Large intestine (tissue), 3 donors: Measurements from ENCODE around the gene CNIH3. TPM values are rescaled to one million over a fixed set of nuclear protein-coding genes. Genes with fewer than 3 reads are reported as not detected.
A peak's percentile ranks its signal among the peaks of the same experiment; 100 is the strongest.

Source experiments
- DNase-seq, 2 donors: peaks; one replicate each; pipeline versions ENCODE4 v3.0.0 to v3.0.0-alpha.2; 2013
- H3K27ac ChIP-seq: one replicate; pipeline ENCODE4 v1.5.1; 2013; ENCODE audit warnings: low read length
- H3K27me3 ChIP-seq: 2 replicates; pipeline ENCODE4 v1.6.1; 2013; ENCODE audit warnings: low read length; ENCODE audit not compliant: control insufficient read depth, insufficient read depth
- H3K36me3 ChIP-seq: 2 replicates; pipeline ENCODE4 v1.6.1; 2013; ENCODE audit warnings: low read length; ENCODE audit not compliant: control insufficient read depth, insufficient read depth
- H3K4me1 ChIP-seq: one replicate; pipeline ENCODE4 v1.6.1; 2013; ENCODE audit warnings: low read length; ENCODE audit not compliant: control insufficient read depth, insufficient read depth
- H3K4me3 ChIP-seq: one replicate; pipeline ENCODE4 v1.5.1; 2013; ENCODE audit warnings: low read length
- H3K9me3 ChIP-seq: one replicate; pipeline ENCODE4 v1.6.1; 2013; ENCODE audit warnings: mild to moderate bottlenecking, low read depth, low read length, moderate library complexity; ENCODE audit not compliant: control insufficient read depth
- WGBS: methylation state at CpG from one replicate; pipeline ENCODE4 v1.1.5; 2013; ENCODE audit warnings: low lambda C conversion rate; ENCODE audit not compliant: insufficient coverage; 5-methylcytosine and 5-hydroxymethylcytosine counted together
- polyA plus RNA-seq: library from polyadenylated mRNA; unstranded; fragments of 120-200 nt; gene quantifications from one replicate; pipeline ENCODE4 v1.2.1, GENCODE V29; 2013

The CNIH3 gene
- polyA plus RNA-seq, 1 donor: 2.1 TPM

DNA sequence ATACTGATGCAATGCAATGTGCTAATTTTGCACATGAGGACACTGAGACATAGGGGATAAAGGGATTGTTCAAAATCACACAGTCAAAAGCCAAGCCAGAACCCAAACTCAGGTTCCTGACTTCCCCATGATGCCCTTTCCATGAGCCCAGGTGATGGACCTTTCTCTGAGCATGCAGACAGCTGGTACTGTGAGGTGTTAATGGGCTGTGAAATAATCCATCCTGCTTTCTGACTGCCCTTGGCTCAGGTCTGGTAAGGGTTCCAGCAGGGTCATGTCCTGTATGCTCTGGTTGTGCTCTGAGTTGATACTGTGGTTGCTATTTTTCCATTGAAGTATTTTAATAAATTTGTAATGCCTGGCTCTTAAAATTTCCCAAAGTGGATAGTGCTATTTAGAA lies 50.0 kb downstream of the CNIH3 start:
- H3K27ac ChIP-seq: no peak overlapping the region
- H3K27me3 ChIP-seq: no peaks in the 10 kb centered on the region
- peaks cover 5% of the 10 kb centered on the region for H3K4me1 ChIP-seq
- no peaks in the 10 kb centered on the region for H3K9me3 ChIP-seq
- H3K36me3 ChIP-seq: no peaks in the 10 kb centered on the region
- H3K4me3 ChIP-seq: no peak overlapping the region
- DNase-seq: no peak

DNA sequence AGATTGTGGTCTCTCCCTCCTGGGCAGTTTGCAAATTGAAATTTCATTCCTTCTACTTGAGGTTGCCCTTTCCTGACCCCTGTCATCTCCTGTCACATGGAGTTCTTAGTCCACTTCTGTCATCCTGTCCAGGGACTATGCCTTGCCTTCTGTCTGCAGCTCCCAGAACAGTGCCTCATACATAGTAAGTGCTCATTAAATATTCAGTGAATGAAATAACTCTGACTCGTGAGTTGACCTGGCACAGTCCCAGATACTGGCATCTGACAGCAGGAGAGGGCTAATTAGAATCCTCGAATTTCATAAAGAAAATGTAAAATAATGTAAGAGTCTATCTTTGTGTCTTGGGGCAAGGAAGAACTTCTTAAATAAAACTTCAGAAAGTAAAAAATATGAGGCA lies 50.8 kb downstream of the CNIH3 start:
- H3K27me3 ChIP-seq: no peaks in the 10 kb centered on the region
- no peaks in the 10 kb centered on the region for H3K36me3 ChIP-seq
- peaks cover 5% of the 10 kb centered on the region for H3K4me1 ChIP-seq
- no peak overlapping the region for H3K4me3 ChIP-seq
- no peaks in the 10 kb centered on the region for H3K9me3 ChIP-seq
- DNase-seq: no peak
- WGBS: 89% methylated on average over 2 of the region's 2 CpGs
- no peak overlapping the region for H3K27ac ChIP-seq

DNA sequence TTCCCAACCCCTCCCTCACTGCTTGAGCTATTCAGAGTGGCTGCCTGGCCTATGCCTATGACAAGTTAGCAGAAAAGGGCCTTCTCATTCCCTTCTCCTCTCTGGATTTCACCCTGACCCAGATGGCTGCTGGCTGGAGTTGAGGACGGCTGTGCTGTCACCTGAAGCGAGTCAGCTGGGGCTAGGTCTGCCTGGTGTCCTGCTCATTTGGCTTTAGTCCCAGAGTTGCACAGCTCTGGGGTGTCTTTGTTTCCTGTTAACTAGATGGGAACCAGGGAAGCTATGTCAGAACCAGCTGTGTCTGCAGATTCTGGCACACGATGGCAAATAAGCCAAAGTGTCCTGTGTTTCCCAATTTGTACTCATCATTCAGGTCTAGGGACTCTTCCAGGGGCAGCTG lies 52.9 kb downstream of the CNIH3 start:
- WGBS: no CpG with 5 or more reads among the region's 3 CpGs
- Histone ChIP-seq H3K9me3 (no peaks in the 10 kb centered on the region), H3K4me1 (peaks cover 5% of the 10 kb centered on the region), H3K27ac (no peak overlapping the region), H3K4me3 (no peak overlapping the region), H3K36me3 (no peaks in the 10 kb centered on the region), H3K27me3 (no peaks in the 10 kb centered on the region)
- DNase-seq: peak; percentile 19 to 36

DNA sequence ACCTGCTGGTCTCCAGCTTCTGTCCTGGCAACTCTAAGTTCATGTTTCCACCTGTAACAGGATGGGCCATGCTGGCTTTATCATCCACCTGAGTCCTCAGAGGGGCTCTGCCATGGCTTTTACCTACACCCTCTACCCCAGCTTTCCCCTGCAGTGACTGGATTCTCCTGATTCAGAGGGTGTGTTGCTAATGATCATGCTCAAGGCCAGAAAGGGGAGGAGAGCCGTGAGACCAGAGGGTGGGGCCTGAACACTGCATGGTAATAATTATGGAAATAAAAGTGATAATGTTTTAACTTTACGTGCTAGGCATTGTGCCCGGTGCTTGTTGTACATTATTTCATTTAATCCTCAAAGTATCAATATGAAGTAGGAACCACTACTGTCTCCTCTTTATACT lies 53.3 kb downstream of the CNIH3 start:
- Histone ChIP-seq H3K27me3 (no peaks in the 10 kb centered on the region), H3K27ac (no peak overlapping the region), H3K9me3 (no peaks in the 10 kb centered on the region), H3K4me1 (peaks cover 5% of the 10 kb centered on the region), H3K4me3 (no peak overlapping the region), H3K36me3 (no peaks in the 10 kb centered on the region)
- WGBS: 100% methylated on average over 2 of the region's 3 CpGs
- DNase-seq: no peak

DNA sequence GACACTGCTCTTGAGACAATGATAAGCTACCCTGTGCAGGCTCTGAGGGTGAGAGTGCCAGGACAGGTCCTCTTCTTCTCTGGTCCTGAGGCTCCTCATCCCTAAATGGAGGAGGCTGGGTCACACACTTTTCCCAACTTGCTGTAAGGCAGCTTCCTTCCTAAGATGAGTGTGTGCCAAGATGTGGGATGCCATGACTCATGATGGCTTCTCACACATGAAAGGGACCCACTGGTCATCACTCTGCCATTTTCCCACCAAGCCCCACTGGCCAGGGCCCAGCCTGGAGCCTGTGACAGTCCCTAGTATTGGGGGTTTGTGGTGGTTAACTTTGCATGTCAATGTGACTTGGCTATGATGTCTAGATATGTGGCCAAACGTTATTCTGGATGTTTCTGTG lies 54.4 kb downstream of the CNIH3 start:
- H3K9me3 ChIP-seq: no peaks in the 10 kb centered on the region
- H3K4me3 ChIP-seq: no peak overlapping the region
- WGBS: no CpG with 5 or more reads among the region's 1 CpG
- H3K27ac ChIP-seq: no peak overlapping the region
- no peak for DNase-seq
- H3K27me3 ChIP-seq: no peaks in the 10 kb centered on the region
- H3K4me1 ChIP-seq: peaks cover 5% of the 10 kb centered on the region
- H3K36me3 ChIP-seq: no peaks in the 10 kb centered on the region

DNA sequence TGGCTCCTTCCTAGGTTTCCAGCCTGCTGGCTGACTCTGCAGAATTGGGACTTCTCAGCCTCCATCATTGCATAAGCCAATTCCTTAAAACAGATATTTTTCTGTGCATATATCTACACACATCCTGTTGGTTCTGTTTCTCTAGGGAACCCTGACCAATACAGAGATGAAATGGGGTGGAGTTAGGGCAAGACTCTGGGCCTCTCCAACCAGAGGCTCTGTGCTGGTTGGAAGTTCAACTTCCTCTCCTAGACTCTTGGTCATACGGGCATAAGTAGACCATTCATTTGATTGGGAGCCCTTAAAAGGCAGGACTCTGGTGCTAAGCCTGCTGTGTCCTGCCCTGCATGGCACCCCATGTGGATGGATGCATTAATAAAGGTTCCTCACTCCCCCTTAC lies 55.0 kb downstream of the CNIH3 start:
- H3K9me3 ChIP-seq: no peaks in the 10 kb centered on the region
- no peaks in the 10 kb centered on the region for H3K27me3 ChIP-seq
- no peak overlapping the region for H3K27ac ChIP-seq
- H3K4me1 ChIP-seq: no peaks in the 10 kb centered on the region
- no peak overlapping the region for H3K4me3 ChIP-seq
- DNase-seq: peak in 1 of 2 donors; percentile 17
- no peaks in the 10 kb centered on the region for H3K36me3 ChIP-seq
- no CpG with 5 or more reads among the region's 1 CpG for WGBS

DNA sequence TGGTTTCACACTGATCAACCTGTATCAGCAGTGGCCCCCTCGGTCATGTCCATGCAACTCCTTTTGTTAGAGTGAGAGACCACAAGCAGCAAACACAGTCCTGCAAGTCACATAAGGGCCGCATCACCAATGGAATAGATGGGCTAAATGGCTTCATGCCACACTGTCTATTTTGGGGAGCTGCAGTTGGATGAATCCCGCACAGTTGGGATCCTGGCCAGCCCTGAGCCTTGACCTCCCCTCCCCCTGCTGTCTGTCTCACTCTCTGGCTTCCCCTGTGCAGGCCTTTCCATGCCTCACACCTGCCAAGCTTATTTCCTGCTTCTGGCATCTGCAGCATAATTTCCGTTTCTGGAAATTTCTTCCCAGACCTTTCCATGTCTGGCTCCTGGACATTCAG lies 57.0 kb downstream of the CNIH3 start:
- no peak overlapping the region for H3K27ac ChIP-seq
- H3K9me3 ChIP-seq: no peaks in the 10 kb centered on the region
- H3K4me3 ChIP-seq: no peak overlapping the region
- no CpG with 5 or more reads among the region's 4 CpGs for WGBS
- H3K36me3 ChIP-seq: no peaks in the 10 kb centered on the region
- DNase-seq: no peak
- no peaks in the 10 kb centered on the region for H3K27me3 ChIP-seq
- no peaks in the 10 kb centered on the region for H3K4me1 ChIP-seq

DNA sequence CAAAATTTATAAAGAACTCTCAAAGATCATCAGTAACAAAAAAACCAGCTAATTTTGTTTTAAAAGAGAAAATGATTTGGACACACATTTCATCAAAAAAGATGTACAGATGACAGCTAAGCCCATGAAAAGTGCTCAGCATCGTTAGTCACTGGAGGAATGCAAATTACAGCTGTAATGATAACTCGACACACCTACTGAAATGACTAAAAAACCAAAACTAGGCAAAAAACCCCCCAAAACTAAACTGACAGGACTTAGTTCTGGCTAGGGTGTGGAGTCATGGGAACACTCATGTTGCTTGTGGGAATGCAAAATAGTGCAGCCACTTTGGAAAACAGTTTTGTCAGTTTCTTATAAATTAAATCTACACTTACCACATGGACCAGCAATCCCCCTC lies 59.5 kb downstream of the CNIH3 start:
- H3K4me1 ChIP-seq: no peaks in the 10 kb centered on the region
- H3K27me3 ChIP-seq: no peaks in the 10 kb centered on the region
- DNase-seq: no peak
- no peak overlapping the region for H3K4me3 ChIP-seq
- no CpG with 5 or more reads among the region's 2 CpGs for WGBS
- no peaks in the 10 kb centered on the region for H3K36me3 ChIP-seq
- H3K27ac ChIP-seq: no peak overlapping the region
- no peaks in the 10 kb centered on the region for H3K9me3 ChIP-seq

DNA sequence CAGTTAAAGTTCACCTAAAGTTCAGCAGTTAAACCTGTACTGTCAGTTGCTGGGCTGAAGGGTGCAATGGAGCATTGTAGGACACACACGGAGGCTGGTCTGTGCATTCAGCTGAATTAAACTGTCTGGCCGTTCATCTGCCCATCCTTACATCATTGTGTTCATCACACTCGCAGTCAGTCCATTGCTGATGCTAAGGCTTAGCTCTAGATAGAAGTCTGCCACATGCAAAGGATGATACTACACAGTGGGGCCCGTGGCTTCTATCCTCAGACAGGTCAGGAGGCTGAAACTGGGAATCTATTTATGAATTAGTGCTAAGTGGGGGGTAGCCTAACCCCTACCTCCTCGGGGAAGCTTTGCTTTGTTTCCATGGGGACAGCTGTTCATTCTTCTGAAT lies 60.4 kb downstream of the CNIH3 start:
- no CpG with 5 or more reads among the region's 5 CpGs for WGBS
- Histone ChIP-seq H3K4me1 (no peaks in the 10 kb centered on the region), H3K4me3 (no peak overlapping the region), H3K27me3 (no peaks in the 10 kb centered on the region), H3K36me3 (no peaks in the 10 kb centered on the region), H3K9me3 (no peaks in the 10 kb centered on the region), H3K27ac (no peak overlapping the region)
- DNase-seq: no peak

DNA sequence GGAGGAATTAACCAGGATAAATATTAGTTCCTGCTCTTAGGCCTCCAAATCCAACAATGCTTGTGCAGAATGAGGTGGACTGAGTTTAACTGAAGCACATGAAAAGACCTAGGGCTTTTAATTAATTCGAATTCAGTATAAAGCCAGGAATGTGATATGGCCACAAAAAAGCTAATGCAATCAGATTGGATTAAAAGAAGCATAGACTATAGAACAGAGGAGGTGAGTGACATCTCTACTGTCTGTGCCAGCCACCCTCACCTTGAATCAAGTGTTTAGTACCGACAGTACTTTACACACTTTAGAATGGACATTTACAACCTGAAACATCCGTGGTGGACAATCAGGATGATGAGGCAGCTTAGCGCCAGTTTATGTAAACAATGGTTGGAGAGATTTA lies 62.1 kb downstream of the CNIH3 start:
- Histone ChIP-seq H3K4me1 (no peaks in the 10 kb centered on the region), H3K27ac (no peak overlapping the region), H3K27me3 (no peaks in the 10 kb centered on the region), H3K4me3 (no peak overlapping the region), H3K9me3 (no peaks in the 10 kb centered on the region), H3K36me3 (no peaks in the 10 kb centered on the region)
- WGBS: no CpG with 5 or more reads among the region's 4 CpGs
- no peak for DNase-seq

DNA sequence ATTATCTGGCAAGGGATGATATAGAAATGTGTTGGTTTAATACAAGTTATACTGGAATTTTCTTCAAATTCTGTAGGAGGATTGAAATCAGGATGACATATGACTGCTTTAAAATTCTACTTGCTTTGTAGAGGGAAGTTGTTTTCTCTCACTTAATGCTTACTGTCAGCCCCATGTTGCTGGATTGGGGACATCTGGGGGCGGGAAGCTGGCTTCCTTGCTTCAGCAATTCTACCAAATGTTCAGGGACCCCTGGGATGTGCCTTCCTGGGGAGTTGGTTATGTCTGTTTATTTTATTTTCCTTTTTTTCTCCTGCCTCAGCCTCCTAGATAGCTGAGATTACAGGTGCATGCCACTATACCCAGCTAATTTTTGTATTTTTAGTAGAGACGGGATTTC lies 63.5 kb downstream of the CNIH3 start:
- Histone ChIP-seq H3K36me3 (no peaks in the 10 kb centered on the region), H3K27ac (no peak overlapping the region), H3K4me1 (no peaks in the 10 kb centered on the region), H3K4me3 (no peak overlapping the region), H3K9me3 (no peaks in the 10 kb centered on the region), H3K27me3 (no peaks in the 10 kb centered on the region)
- no CpG with 5 or more reads among the region's 2 CpGs for WGBS
- no peak for DNase-seq
